OCI-LY3 (cell line): Measurements from ENCODE around the gene NECAB2.

Source experiments
- CTCF ChIP-seq: fragments of 200-600, 300-600 bp; sonication (generic); IDR thresholded peaks from 2 replicates; pipeline ENCODE4 v1.5.1; 2014; ENCODE audit warnings: antibody characterized with exemption, low read length, low read depth
- EZH2phosphoT487 ChIP-seq: fragments of 200-600 bp; shearing (Covaris generic); IDR thresholded peaks from 2 replicates; pipeline ENCODE4 v1.6.1; 2018; ENCODE audit warnings: antibody characterized with exemption, mixed run types, low read depth

- TF ChIP-seq CTCF (no peak), EZH2phosphoT487 (no peak)
These were observed 6.5 kb upstream of the NECAB2 start for GRCh38 chr16:83961591-83961990.
